Measurements from ENCODE around the gene GNB1L. TPM values are rescaled to one million over a fixed set of nuclear protein-coding genes. Genes with fewer than 3 reads are reported as not detected.

GNB1L gene
- total RNA-seq, 1 donor from 2014 or later = 6.1 TPM

DNA sequence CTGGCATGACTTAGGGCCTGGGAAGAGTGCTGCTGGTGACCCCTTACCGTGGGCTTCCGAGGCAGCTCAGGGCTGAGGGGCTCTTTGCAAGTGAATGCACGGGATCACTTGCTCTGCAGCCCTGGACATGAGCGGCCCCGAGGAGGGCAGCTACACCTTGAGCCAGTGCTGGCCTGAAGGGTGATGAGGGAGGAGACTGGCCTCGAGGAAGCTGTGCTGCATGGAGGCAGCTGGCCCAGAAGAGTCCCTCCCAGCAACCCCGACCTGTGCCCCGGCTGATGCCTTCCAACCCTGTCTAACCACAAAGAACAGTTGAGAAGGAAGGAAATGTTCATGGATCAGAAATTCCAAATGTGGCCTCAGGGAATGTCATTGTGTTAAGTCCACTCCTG, 48.9 kb downstream of the GNB1L start:
- DNase-seq (ENCODE audit: extremely low spot score, unreplicated experiment) = no peak
- H3K27ac Mint-ChIP-seq (ENCODE audit: unreplicated experiment) = no peak overlapping the region
- no peak overlapping the region for H3K4me3 Mint-ChIP-seq (ENCODE audit: unreplicated experiment)
- TF ChIP-seq, protein P1, sequence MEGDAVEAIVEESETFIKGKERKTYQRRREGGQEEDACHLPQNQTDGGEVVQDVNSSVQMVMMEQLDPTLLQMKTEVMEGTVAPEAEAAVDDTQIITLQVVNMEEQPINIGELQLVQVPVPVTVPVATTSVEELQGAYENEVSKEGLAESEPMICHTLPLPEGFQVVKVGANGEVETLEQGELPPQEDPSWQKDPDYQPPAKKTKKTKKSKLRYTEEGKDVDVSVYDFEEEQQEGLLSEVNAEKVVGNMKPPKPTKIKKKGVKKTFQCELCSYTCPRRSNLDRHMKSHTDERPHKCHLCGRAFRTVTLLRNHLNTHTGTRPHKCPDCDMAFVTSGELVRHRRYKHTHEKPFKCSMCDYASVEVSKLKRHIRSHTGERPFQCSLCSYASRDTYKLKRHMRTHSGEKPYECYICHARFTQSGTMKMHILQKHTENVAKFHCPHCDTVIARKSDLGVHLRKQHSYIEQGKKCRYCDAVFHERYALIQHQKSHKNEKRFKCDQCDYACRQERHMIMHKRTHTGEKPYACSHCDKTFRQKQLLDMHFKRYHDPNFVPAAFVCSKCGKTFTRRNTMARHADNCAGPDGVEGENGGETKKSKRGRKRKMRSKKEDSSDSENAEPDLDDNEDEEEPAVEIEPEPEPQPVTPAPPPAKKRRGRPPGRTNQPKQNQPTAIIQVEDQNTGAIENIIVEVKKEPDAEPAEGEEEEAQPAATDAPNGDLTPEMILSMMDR (IDR thresholded peaks at IDR 0.05) = no peak
- no peaks in the 10 kb centered on the region for H3K27me3 Mint-ChIP-seq (ENCODE audit: unreplicated experiment)
- H3K9me3 Mint-ChIP-seq (ENCODE audit: unreplicated experiment) = no peaks in the 10 kb centered on the region
- peaks cover 26% of the 10 kb centered on the region for H3K4me1 Mint-ChIP-seq (ENCODE audit: unreplicated experiment)
- peaks cover 2% of the 10 kb centered on the region for H3K36me3 Mint-ChIP-seq (ENCODE audit: unreplicated experiment)

DNA sequence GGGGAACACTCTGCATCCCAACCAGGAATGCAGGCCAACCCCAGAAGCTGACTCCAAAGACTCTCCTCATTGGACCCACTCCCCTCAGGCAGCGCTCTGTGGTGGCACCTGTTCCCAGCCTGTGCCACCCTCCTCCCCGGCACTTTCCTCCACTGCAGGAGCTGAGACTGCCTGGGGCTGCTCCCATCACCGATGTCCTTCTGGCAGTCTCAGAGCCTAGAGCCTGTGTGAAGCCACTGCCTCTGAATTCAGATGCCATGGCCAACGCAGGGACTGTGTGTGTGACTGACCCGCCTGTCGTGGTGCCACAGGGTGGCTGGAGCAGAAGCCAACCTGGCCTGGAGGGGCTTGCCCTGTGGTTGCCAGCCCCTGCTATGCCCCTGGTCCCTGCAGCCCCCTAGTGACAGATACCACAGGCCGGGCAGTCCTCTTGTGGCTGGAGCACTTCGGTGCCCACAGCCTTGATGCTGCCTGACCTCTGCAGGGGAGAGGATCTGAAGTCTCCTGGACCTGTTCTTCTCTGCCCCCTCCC, 50.9 kb downstream of the GNB1L start:
- TF ChIP-seq, protein P1 (IDR thresholded peaks at IDR 0.05) = no peak
- no peaks in the 10 kb centered on the region for H3K9me3 Mint-ChIP-seq (ENCODE audit: unreplicated experiment)
- no peak overlapping the region for H3K27ac Mint-ChIP-seq (ENCODE audit: unreplicated experiment)
- peaks cover 38% of the 10 kb centered on the region for H3K4me1 Mint-ChIP-seq (ENCODE audit: unreplicated experiment)
- DNase-seq (ENCODE audit: extremely low spot score, unreplicated experiment) = no peak
- H3K36me3 Mint-ChIP-seq (ENCODE audit: unreplicated experiment) = peaks cover 2% of the 10 kb centered on the region
- H3K4me3 Mint-ChIP-seq (ENCODE audit: unreplicated experiment) = no peak overlapping the region
- no peaks in the 10 kb centered on the region for H3K27me3 Mint-ChIP-seq (ENCODE audit: unreplicated experiment)

DNA sequence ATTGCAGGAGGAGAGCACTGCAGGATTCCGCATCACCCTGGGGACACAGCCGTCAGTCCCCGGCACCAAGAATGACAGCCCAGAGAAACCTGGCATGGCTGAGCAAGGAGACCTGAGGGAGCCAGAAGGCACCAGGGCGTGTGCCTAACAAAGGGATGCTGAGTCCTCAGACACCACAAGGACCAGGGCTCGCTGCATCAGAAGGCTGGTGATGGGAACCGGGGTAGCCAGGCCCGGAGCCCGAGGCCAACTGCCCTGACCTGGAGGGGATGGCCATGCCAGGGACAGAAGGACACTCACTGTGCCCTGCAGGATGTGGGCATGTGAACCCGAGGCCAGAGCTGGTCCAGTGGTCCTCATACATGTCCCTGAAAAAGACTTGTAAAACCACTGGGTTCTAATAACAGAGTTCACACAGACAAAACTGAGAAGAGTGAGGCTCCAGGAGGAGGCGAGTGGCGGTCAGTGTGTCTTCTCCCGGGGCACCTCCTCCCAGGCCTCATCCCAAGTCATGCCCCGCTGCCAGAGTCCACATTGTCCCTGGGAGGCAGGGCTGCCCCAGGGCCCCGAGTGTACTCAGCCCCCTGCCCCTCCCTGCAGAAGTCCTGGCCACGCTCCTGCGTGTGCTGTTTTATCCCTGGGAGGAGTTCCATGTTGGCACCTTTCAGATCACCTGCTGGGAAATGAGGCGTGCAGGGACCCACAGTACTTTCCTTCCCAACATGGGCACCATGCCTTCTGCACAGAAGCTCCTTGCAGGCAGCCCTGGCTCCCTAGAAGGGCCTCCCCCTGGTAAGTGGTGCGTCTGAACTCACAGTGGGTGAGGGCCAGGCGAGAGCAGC, 51.6 kb downstream of the GNB1L start:
- no peak for DNase-seq (ENCODE audit: extremely low spot score, unreplicated experiment)
- Mint-ChIP-seq H3K9me3 (ENCODE audit: unreplicated experiment) (no peaks in the 10 kb centered on the region), H3K4me3 (ENCODE audit: unreplicated experiment) (no peak overlapping the region), H3K36me3 (ENCODE audit: unreplicated experiment) (peaks cover 2% of the 10 kb centered on the region), H3K4me1 (ENCODE audit: unreplicated experiment) (peaks cover 38% of the 10 kb centered on the region), H3K27me3 (ENCODE audit: unreplicated experiment) (no peaks in the 10 kb centered on the region), H3K27ac (ENCODE audit: unreplicated experiment) (no peak overlapping the region)
- TF ChIP-seq, protein P1 (IDR thresholded peaks at IDR 0.05) = no peak

DNA sequence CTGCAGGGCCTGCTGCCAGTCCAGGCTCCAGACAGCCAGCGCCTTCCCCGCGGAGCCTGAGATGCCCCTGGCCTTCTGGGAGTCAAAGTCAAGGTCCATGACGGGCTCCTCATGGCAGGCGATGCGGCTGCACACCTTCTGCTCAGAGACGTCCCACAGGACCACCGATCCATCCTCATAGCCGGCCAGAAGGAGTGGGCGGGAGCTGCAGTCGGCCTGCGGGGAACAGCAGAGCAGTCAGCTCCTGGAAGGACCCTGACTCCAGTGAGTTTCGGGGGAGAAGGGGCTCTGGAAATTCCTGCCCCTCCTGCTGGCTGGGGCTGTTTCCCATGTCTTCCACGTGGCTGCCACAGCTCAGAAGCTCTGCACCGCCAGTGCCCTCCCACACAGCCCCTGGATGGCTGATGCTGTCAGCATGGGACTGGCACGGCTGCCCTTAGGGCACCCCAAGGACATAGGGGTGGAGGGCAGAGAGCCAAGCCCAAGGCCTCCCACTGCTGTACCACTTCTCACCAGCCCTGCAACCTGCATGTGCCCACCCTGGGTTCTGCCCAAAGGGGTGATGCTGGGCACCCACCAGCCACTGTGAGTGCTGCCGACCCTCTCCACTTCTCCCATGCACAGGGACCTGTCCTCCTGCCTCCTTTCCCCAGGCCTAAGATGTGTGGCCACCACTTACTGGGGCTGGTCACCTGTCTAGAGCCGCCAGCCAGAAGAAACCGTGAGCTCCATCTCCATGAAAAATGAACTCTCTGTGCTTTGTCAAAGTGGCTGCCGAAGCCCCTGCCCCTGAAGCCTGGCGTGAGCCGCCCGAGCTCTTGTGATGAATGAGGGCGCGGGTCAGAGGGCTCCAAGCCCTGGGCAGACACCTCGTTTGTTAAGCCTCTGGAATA, 52.4 kb downstream of the GNB1L start:
- TF ChIP-seq, protein P1 (IDR thresholded peaks at IDR 0.05) = no peak
- H3K27ac Mint-ChIP-seq (ENCODE audit: unreplicated experiment) = no peak overlapping the region
- peaks cover 2% of the 10 kb centered on the region for H3K36me3 Mint-ChIP-seq (ENCODE audit: unreplicated experiment)
- no peak overlapping the region for H3K4me3 Mint-ChIP-seq (ENCODE audit: unreplicated experiment)
- no peaks in the 10 kb centered on the region for H3K9me3 Mint-ChIP-seq (ENCODE audit: unreplicated experiment)
- H3K4me1 Mint-ChIP-seq (ENCODE audit: unreplicated experiment) = peaks cover 38% of the 10 kb centered on the region
- no peak for DNase-seq (ENCODE audit: extremely low spot score, unreplicated experiment)
- H3K27me3 Mint-ChIP-seq (ENCODE audit: unreplicated experiment) = no peaks in the 10 kb centered on the region
